ENCODE results near the gene SPRR5.

GRCh38 chr1:152901631-152902030 is 45.4 kb upstream of the SPRR5 start:
- TF ChIP-seq CTCF (conservative IDR thresholded peaks at IDR 0.05) (no peak), ZFX (IDR thresholded peaks at IDR 0.05) (no peak)
